ENCODE measurements around the gene TMOD1. TPM values are rescaled to one million over a fixed set of nuclear protein-coding genes. Genes with fewer than 3 reads are reported as not detected.

Gene TMOD1
- total RNA-seq, 6 donors from 2014 or later, result 4.4 to 12.6 (median 8.8) TPM

GRCh38 chr9:97623946-97624345 is 122.5 kb downstream of the TMOD1 start:
- Histone ChIP-seq H3K4me1 (peaks cover 0 to 17% (median 5%) of the 10 kb centered on the region in 4 donors), H3K27me3 (no peaks in the 10 kb centered on the region), H3K9me3 (no peaks in the 10 kb centered on the region), H3K36me3 (peaks cover 0 to 40% (median 5%) of the 10 kb centered on the region in 4 donors), H3K4me3 (no peak overlapping the region), H3K27ac (no peak overlapping the region)
- DNase-seq, result no peak
- no peak for ATAC-seq (ENCODE audit: low FRiP score in 2 of 2)
- WGBS, 2 donors, result 100% methylated on average over 1 of the region's 1 CpG
- no peak for TF ChIP-seq CTCF (IDR thresholded peaks at IDR 0.05)
- TF ChIP-seq POLR2AphosphoS5 (IDR thresholded peaks at IDR 0.05), result no peak
- no peak for TF ChIP-seq EP300 (IDR thresholded peaks at IDR 0.05)
- no peak for TF ChIP-seq POLR2A (IDR thresholded peaks at IDR 0.05)

GRCh38 chr9:97625620-97626019 is 124.2 kb downstream of the TMOD1 start:
- TF ChIP-seq CTCF (IDR thresholded peaks at IDR 0.05) (no peak), EP300 (IDR thresholded peaks at IDR 0.05) (no peak), POLR2A (IDR thresholded peaks at IDR 0.05) (no peak), POLR2AphosphoS5 (IDR thresholded peaks at IDR 0.05) (no peak)
- Histone ChIP-seq H3K27me3 (no peaks in the 10 kb centered on the region), H3K4me1 (peaks cover 0 to 17% (median 5%) of the 10 kb centered on the region in 4 donors), H3K27ac (no peak overlapping the region), H3K4me3 (no peak overlapping the region), H3K9me3 (no peaks in the 10 kb centered on the region), H3K36me3 (peaks cover 0 to 40% (median 4%) of the 10 kb centered on the region in 4 donors)
- ATAC-seq (ENCODE audit: low FRiP score in 2 of 2), result no peak
- WGBS, 2 donors, result 58 to 61% methylated on average over 3 of the region's 3 CpGs
- no peak for DNase-seq

- DNase-seq (no peak), ATAC-seq (ENCODE audit: low FRiP score in 2 of 2) (no peak)
- no peaks in the 10 kb centered on the region for H3K27me3 ChIP-seq
- H3K27ac ChIP-seq, result peak overlapping the region; percentile 31 to 69 (median 48)
- no peak for TF ChIP-seq POLR2A (IDR thresholded peaks at IDR 0.05)
- no peak for TF ChIP-seq POLR2AphosphoS5 (IDR thresholded peaks at IDR 0.05)
- TF ChIP-seq EP300 (IDR thresholded peaks at IDR 0.05), result no peak
- TF ChIP-seq CTCF (IDR thresholded peaks at IDR 0.05), result no peak
- peak overlapping the region in 1 of 4 donors; percentile 9 for H3K4me3 ChIP-seq
- H3K9me3 ChIP-seq, result no peaks in the 10 kb centered on the region
- peaks cover 0 to 27% (median 4%) of the 10 kb centered on the region in 4 donors for H3K36me3 ChIP-seq
- WGBS, 2 donors, result 39 to 50% methylated on average over 5 of the region's 5 CpGs
- peaks cover 8 to 27% (median 18%) of the 10 kb centered on the region in 4 donors for H3K4me1 ChIP-seq
Measured at GRCh38 chr9:97627624-97628023, 126.2 kb downstream of the TMOD1 start.

GRCh38 chr9:97628668-97629067 is 127.2 kb downstream of the TMOD1 start:
- WGBS, 2 donors, result 87 to 93% methylated on average over 3 of the region's 3 CpGs
- no peak overlapping the region for H3K27ac ChIP-seq
- peaks cover 8 to 27% (median 18%) of the 10 kb centered on the region in 4 donors for H3K4me1 ChIP-seq
- DNase-seq, result no peak
- no peaks in the 10 kb centered on the region for H3K9me3 ChIP-seq
- H3K4me3 ChIP-seq, result no peak overlapping the region
- no peak for TF ChIP-seq POLR2AphosphoS5 (IDR thresholded peaks at IDR 0.05)
- TF ChIP-seq CTCF (IDR thresholded peaks at IDR 0.05), result no peak
- TF ChIP-seq EP300 (IDR thresholded peaks at IDR 0.05), result no peak
- no peak for TF ChIP-seq POLR2A (IDR thresholded peaks at IDR 0.05)
- no peaks in the 10 kb centered on the region for H3K27me3 ChIP-seq
- no peak for ATAC-seq (ENCODE audit: low FRiP score in 2 of 2)
- peaks cover 0 to 20% (median 4%) of the 10 kb centered on the region in 4 donors for H3K36me3 ChIP-seq

GRCh38 chr9:97629156-97629555 is 127.7 kb downstream of the TMOD1 start:
- Histone ChIP-seq H3K27ac (no peak overlapping the region), H3K4me1 (peaks cover 8 to 27% (median 18%) of the 10 kb centered on the region in 4 donors), H3K9me3 (no peaks in the 10 kb centered on the region), H3K4me3 (no peak overlapping the region), H3K27me3 (no peaks in the 10 kb centered on the region), H3K36me3 (peaks cover 0 to 16% (median 4%) of the 10 kb centered on the region in 4 donors)
- DNase-seq (no peak), ATAC-seq (ENCODE audit: low FRiP score in 2 of 2) (no peak)
- TF ChIP-seq POLR2A (IDR thresholded peaks at IDR 0.05) (no peak), CTCF (IDR thresholded peaks at IDR 0.05) (no peak), EP300 (IDR thresholded peaks at IDR 0.05) (no peak), POLR2AphosphoS5 (IDR thresholded peaks at IDR 0.05) (no peak)
